SK-N-SH (cell line): ENCODE results near the gene UBC. TPM values are rescaled to one million over a fixed set of nuclear protein-coding genes. Genes with fewer than 3 reads are reported as not detected.
"Not testable (repeated sequence)": the region's sequence is repeated elsewhere in the genome, so short reads cannot be mapped to it uniquely, and the experiment has no call there.

Experiments
- CTCF ChIA-PET: fragments of 300-600, 350-600 bp; formaldehyde crosslinking; extraction: SDS; loops from one replicate; lab custom pipeline; 2021; lab: Yijun Ruan, JAX
- POLR2A ChIA-PET: fragments of 350-600 bp; sonication (Branson Sonifier 250); formaldehyde crosslinking; extraction: SDS; loops from one replicate; lab custom pipeline; 2020; ENCODE audit warnings: antibody characterized with exemption, inconsistent platforms; lab: Yijun Ruan, JAX
- DNase-seq: peaks from one replicate; pipeline ENCODE4 v3.0.0; 2012
- H2AFZ ChIP-seq: fragments of 200-600 bp; sonication (generic); 2 replicates; pipeline ENCODE4 v1.8.1; 2016; ENCODE audit warnings: antibody characterized with exemption, mild to moderate bottlenecking, low read depth
- H3F3A ChIP-seq: fragments of 200-600 bp; sonication (generic); replicated peaks from 2 replicates; pipeline ENCODE3; 2016; ENCODE audit warnings: antibody characterized with exemption, mild to moderate bottlenecking; ENCODE audit not compliant: insufficient read depth
- H3K27ac ChIP-seq, 2 experiments: fragments of 200-500 bp in 1 of 2; fragments of 200-600 bp in 1 of 2; sonication (Bioruptor generic) in 1 of 2; sonication (generic), shearing (Covaris generic) in 1 of 2; 2 replicates each; pipeline versions ENCODE4 v1.5.1 to v1.6.1; 2014 to 2016; ENCODE audit warnings: low read depth in 2 of 2, inconsistent platforms in 1 of 2, low read length in 1 of 2, mild to moderate bottlenecking in 1 of 2, mixed read lengths in 1 of 2
- H3K27me3 ChIP-seq: fragments of 200-600 bp; sonication (generic), shearing (Covaris generic); 2 replicates; pipeline ENCODE4 v1.6.1; 2016; ENCODE audit warnings: mixed run types; ENCODE audit not compliant: insufficient read depth
- H3K36me3 ChIP-seq, 2 experiments: fragments of 200-500 bp in 1 of 2; fragments of 200-600 bp in 1 of 2; sonication (Bioruptor generic) in 1 of 2; sonication (generic) in 1 of 2; replicated peaks in 1 of 2; 2 replicates each; pipeline versions ENCODE3 to v1.5.1; 2014 to 2016; ENCODE audit warnings: low read length in 1 of 2, mild to moderate bottlenecking in 1 of 2; ENCODE audit not compliant: insufficient read depth in 2 of 2, control insufficient read depth in 1 of 2
- H3K4me1 ChIP-seq, 2 experiments: fragments of 200-500 bp in 1 of 2; fragments of 200-600 bp in 1 of 2; sonication (Bioruptor generic) in 1 of 2; sonication (generic), shearing (Covaris generic) in 1 of 2; 2 replicates each; pipeline versions ENCODE4 v1.5.1 to v1.6.1; 2014 to 2016; ENCODE audit warnings: low read depth in 1 of 2, low read length in 1 of 2, mixed run types in 1 of 2; ENCODE audit not compliant: insufficient read depth in 2 of 2, control insufficient read depth in 1 of 2
- H3K4me2 ChIP-seq: fragments of 200-600 bp; sonication (generic), shearing (Covaris generic); 2 replicates; pipeline ENCODE4 v1.6.1; 2017; ENCODE audit warnings: mixed run types
- H3K4me3 ChIP-seq, 2 experiments: fragments of 200-500 bp in 1 of 2; fragments of 200-600 bp in 1 of 2; sonication (Bioruptor generic) in 1 of 2; sonication (generic), shearing (Covaris generic) in 1 of 2; 2 replicates each; pipeline versions ENCODE4 v1.5.1 to v1.8.1; 2014 to 2016; ENCODE audit warnings: low read depth in 2 of 2, inconsistent platforms in 1 of 2, low read length in 1 of 2, mild to moderate bottlenecking in 1 of 2, mixed read lengths in 1 of 2, moderate library complexity in 1 of 2
- H3K79me2 ChIP-seq: fragments of 200-600 bp; sonication (generic); 2 replicates; pipeline ENCODE4 v1.8.1; 2017; ENCODE audit warnings: mild to moderate bottlenecking; ENCODE audit not compliant: insufficient read depth
- H3K9ac ChIP-seq: fragments of 200-600 bp; sonication (generic); 2 replicates; pipeline ENCODE4 v1.6.1; 2017; ENCODE audit warnings: mixed run types
- H3K9me2 ChIP-seq: fragments of 200-600 bp; sonication (generic); 2 replicates; pipeline ENCODE4 v1.6.1; 2017; ENCODE audit warnings: mixed run types
- H3K9me3 ChIP-seq: fragments of 200-600 bp; sonication (generic); 2 replicates; pipeline ENCODE4 v1.6.1; 2017; ENCODE audit warnings: mixed run types, mild to moderate bottlenecking, moderate library complexity
- H4K20me1 ChIP-seq: fragments of 200-600 bp; sonication (generic); 2 replicates; pipeline ENCODE4 v1.6.1; 2017; ENCODE audit warnings: mild to moderate bottlenecking, mixed run types; ENCODE audit not compliant: insufficient read depth
- CHD2 ChIP-seq: fragments of 150-350 bp; IDR thresholded peaks from 2 replicates; pipeline ENCODE4 v1.6.1; 2018; ENCODE audit warnings: low read length; ENCODE audit not compliant: partially characterized antibody
- EZH2phosphoT487 ChIP-seq: fragments of 200-600 bp; sonication (generic); IDR thresholded peaks from 2 replicates; pipeline ENCODE4 v1.6.1; 2017; ENCODE audit warnings: low read depth, mixed run types, mild to moderate bottlenecking, antibody characterized with exemption, moderate library complexity, borderline replicate concordance
- FOXM1 ChIP-seq: IDR thresholded peaks from 2 replicates; pipeline ENCODE4 v1.4.0; 2012; ENCODE audit warnings: low read depth, mild to moderate bottlenecking
- MEF2A ChIP-seq: IDR thresholded peaks from 2 replicates; pipeline ENCODE4 v1.4.0; 2012; ENCODE audit warnings: low read depth, borderline replicate concordance
- MXI1 ChIP-seq: IDR thresholded peaks from 2 replicates; pipeline ENCODE4 v1.6.1; 2012; ENCODE audit warnings: mild to moderate bottlenecking, low read depth, low read length, improper control_type of control experiment
- NRF1 ChIP-seq: IDR thresholded peaks from 2 replicates; pipeline ENCODE4 v1.6.1; 2012; ENCODE audit warnings: low read depth, mild to moderate bottlenecking, low read length
- RAD21 ChIP-seq: IDR thresholded peaks from 2 replicates; pipeline ENCODE4 v1.6.1; 2012; ENCODE audit warnings: mild to moderate bottlenecking, low read length
- TAF1 ChIP-seq: IDR thresholded peaks from 2 replicates; pipeline ENCODE4 v1.6.1; 2012; ENCODE audit warnings: low read depth, mild to moderate bottlenecking, low read length, moderate library complexity, borderline replicate concordance
- TCF12 ChIP-seq: IDR thresholded peaks from 2 replicates; pipeline ENCODE4 v1.4.0; 2012
- TEAD4 ChIP-seq: IDR thresholded peaks from 2 replicates; pipeline ENCODE4 v1.4.0; 2012; ENCODE audit warnings: mild to moderate bottlenecking, borderline replicate concordance; ENCODE audit not compliant: insufficient read depth
- USF2 ChIP-seq: fragments of 150-350 bp; IDR thresholded peaks from 2 replicates; pipeline ENCODE4 v1.6.1; 2017; ENCODE audit warnings: antibody characterized with exemption, low read length, low read depth, borderline replicate concordance
- WGBS: methylation state at CpG from one replicate; pipeline ENCODE4 v1.1.6; 2017; ENCODE audit warnings: low lambda C conversion rate; 5-methylcytosine and 5-hydroxymethylcytosine counted together
- polyA plus RNA-seq, 3 experiments: library from polyadenylated mRNA; depleted of rRNA; stranded (reverse); fragments of >200 nt; gene quantifications; 2 replicates each; pipeline ENCODE4 v1.2.3, GENCODE V29; 2012
- TF ChIP-seq, protein P1 (sequence below): IDR thresholded peaks from 2 replicates; pipeline ENCODE4; 2012
- TF ChIP-seq, protein P2 (sequence below): IDR thresholded peaks from 2 replicates; pipeline ENCODE4 v1.4.0; 2012; ENCODE audit warnings: low read depth, borderline replicate concordance

The UBC gene
- polyA plus RNA-seq, 1 of the 3 experiments (the other 2 are of a cell fraction) = 1,327 TPM

DNA sequence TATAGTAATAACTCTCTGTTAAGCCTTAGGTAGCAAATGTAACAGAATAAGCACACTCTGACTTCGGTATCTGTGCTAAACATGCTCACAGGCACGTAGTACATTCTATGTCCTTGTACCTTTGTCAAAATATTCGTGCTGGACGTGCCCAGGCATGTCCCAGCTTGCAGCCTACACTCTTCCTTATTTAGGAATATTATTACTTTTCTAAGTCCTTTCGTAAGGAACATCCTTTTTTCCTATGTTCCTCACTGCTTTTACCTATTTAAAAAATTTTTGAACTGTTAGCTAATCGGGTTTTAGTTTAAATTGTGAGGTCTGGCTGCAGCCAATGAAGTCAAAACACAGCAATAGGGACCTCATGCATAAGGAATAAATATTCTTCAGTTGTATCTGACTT lies 24.1 kb upstream of the UBC start:
- 2% methylated on average over 6 of the region's 6 CpGs for WGBS
- H3K79me2 ChIP-seq = no peaks in the 10 kb centered on the region
- H3K36me3 ChIP-seq = no peaks in the 10 kb centered on the region
- H4K20me1 ChIP-seq = no peaks in the 10 kb centered on the region
- H3F3A ChIP-seq = peaks cover 48% of the 10 kb centered on the region
- H3K4me1 ChIP-seq = peaks cover 11 to 12% of the 10 kb centered on the region in 2 experiments; a peak in 3 of 4 replicates
- H3K27me3 ChIP-seq = no peaks in the 10 kb centered on the region
- peak overlapping the region; percentile 86 for H2AFZ ChIP-seq
- peak; percentile 55 for TF ChIP-seq TAF1
- TF ChIP-seq EZH2phosphoT487 = no peak
- TF ChIP-seq, all 33 proteins: peak for 1
- H3K9me2 ChIP-seq = no peaks in the 10 kb centered on the region
- peak overlapping the region; percentile 56 to 66 for H3K4me3 ChIP-seq
- H3K27ac ChIP-seq = peak overlapping the region; percentile 95 to 99
- peak overlapping the region; percentile 88 for H3K9ac ChIP-seq
- CTCF ChIA-PET = interaction anchor here (0.9 to 7.4 kb wide), 8 partner anchors 11 to 41 kb away, joined by 3 to 84 read pairs (median 5); no protein-coding TSS in a partner anchor
- no peaks in the 10 kb centered on the region for H3K9me3 ChIP-seq
- DNase-seq = no peak
- POLR2A ChIA-PET = interaction anchor here (0.9 to 3.0 kb wide), 6 partner anchors 17 to 111 kb away, joined by 4 to 17 read pairs (median 8); partner anchors contain the start of gene UBC
- H3K4me2 ChIP-seq = peak overlapping the region; percentile 80

DNA sequence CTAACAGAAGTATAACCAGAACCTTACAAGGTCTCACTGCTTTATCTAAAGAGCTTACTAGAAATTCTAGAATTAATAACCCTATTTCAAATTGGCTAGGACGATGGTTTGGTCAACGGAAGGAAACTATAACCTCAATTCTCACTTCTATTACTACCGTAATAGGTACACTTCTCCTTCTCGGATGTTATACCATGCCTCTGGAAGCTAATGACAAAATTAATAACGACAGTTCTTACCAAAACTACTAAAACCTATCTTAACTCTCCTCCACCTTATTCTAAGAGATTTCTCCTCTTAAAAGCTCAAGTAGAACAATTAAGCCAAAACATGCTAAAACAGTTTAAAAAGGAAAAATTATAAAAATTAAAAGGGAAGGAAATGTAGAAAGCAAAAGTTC lies 23.7 kb upstream of the UBC start:
- Histone ChIP-seq H3K9ac (peak overlapping the region; percentile 88), H2AFZ (peak overlapping the region; percentile 86), H3K4me2 (peak overlapping the region; percentile 80), H3K9me3 (no peaks in the 10 kb centered on the region), H3K79me2 (no peaks in the 10 kb centered on the region), H3F3A (peaks cover 48% of the 10 kb centered on the region), H3K9me2 (no peaks in the 10 kb centered on the region), H3K27ac (peak overlapping the region; percentile 95 to 99), H3K4me3 (peak overlapping the region; percentile 56 to 66; a peak in 3 of 4 replicates), H4K20me1 (no peaks in the 10 kb centered on the region), H3K27me3 (no peaks in the 10 kb centered on the region), H3K36me3 (no peaks in the 10 kb centered on the region), H3K4me1 (peaks cover 11 to 12% of the 10 kb centered on the region in 2 experiments; a peak in 3 of 4 replicates)
- no peak for DNase-seq
- POLR2A ChIA-PET = interaction anchor here (0.9 to 3.0 kb wide), 6 partner anchors 16 to 111 kb away, joined by 4 to 17 read pairs (median 8); partner anchors contain the start of gene UBC
- TF ChIP-seq TAF1 (no peak), FOXM1 (no peak)
- WGBS = 51% methylated on average over 5 of the region's 5 CpGs
- CTCF ChIA-PET = interaction anchor here (0.9 to 7.4 kb wide), 9 partner anchors 10 to 167 kb away, joined by 3 to 84 read pairs (median 4); no protein-coding TSS in a partner anchor

- H3K4me3 ChIP-seq, H3K27ac ChIP-seq, H3K4me2 ChIP-seq, H3K79me2 ChIP-seq, H4K20me1 ChIP-seq, H3K27me3 ChIP-seq, H3K9me3 ChIP-seq, H3K4me1 ChIP-seq, POLR2A ChIA-PET, H3K9ac ChIP-seq, H2AFZ ChIP-seq, DNase-seq, H3K36me3 ChIP-seq, H3K9me2 ChIP-seq, H3F3A ChIP-seq: not testable (repeated sequence)
- CTCF ChIA-PET = interaction anchor here (1.0 to 1.2 kb wide), 3 partner anchors 9 to 19 kb away, joined by 3 to 6 read pairs (median 3); no protein-coding TSS in a partner anchor
- 91% methylated on average over 9 of the region's 9 CpGs for WGBS
These were observed 17.1 kb upstream of the UBC start for GRCh38 chr12:124931528-124931927.

DNA sequence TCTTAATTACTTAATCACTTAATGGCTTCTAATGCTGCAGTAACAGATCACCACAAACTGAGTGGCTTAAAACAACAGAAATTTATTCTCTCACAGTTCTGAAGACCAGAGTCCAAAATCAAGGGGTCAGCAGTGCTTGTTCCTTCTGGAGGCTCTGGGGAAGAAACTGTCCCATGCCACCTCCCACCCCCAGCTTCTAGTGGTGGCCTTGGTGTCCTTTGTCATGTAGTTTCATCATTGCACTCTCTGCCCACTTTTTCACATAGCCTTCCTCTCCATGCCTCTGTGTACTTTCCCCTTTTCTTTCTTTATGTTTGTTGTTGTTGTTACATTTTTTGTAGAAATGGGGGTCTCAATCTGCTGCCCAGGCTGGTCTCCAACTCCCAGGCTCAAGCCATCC lies 16.1 kb upstream of the UBC start:
- POLR2A ChIA-PET = no interaction called here
- Histone ChIP-seq H3K4me3 (no peak overlapping the region), H2AFZ (no peak overlapping the region), H3K9me2 (no peaks in the 10 kb centered on the region), H3K79me2 (no peaks in the 10 kb centered on the region), H3K36me3 (no peaks in the 10 kb centered on the region), H3K4me2 (no peak overlapping the region), H3K27me3 (no peaks in the 10 kb centered on the region), H3K27ac (no peak overlapping the region), H3K4me1 (peaks cover 0 to 6% of the 10 kb centered on the region in 2 experiments; a peak in 1 of 4 replicates), H3K9ac (no peak overlapping the region), H3K9me3 (no peaks in the 10 kb centered on the region), H3F3A (peaks cover 3% of the 10 kb centered on the region), H4K20me1 (no peaks in the 10 kb centered on the region)
- CTCF ChIA-PET = interaction anchor here (1.2 kb wide), 1 partner anchor 10 kb away, joined by 4 read pairs; no protein-coding TSS in a partner anchor
- no peak for DNase-seq
- TF ChIP-seq MXI1 (no peak), CHD2 (no peak), TCF12 (no peak), MEF2A (no peak), USF2 (no peak), TEAD4 (no peak), RAD21 (no peak), NRF1 (no peak)
- TF ChIP-seq, protein P1, sequence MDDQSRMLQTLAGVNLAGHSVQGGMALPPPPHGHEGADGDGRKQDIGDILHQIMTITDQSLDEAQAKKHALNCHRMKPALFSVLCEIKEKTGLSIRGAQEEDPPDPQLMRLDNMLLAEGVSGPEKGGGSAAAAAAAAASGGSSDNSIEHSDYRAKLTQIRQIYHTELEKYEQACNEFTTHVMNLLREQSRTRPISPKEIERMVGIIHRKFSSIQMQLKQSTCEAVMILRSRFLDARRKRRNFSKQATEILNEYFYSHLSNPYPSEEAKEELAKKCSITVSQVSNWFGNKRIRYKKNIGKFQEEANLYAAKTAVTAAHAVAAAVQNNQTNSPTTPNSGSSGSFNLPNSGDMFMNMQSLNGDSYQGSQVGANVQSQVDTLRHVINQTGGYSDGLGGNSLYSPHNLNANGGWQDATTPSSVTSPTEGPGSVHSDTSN = no peak
- TF ChIP-seq, protein P2, sequence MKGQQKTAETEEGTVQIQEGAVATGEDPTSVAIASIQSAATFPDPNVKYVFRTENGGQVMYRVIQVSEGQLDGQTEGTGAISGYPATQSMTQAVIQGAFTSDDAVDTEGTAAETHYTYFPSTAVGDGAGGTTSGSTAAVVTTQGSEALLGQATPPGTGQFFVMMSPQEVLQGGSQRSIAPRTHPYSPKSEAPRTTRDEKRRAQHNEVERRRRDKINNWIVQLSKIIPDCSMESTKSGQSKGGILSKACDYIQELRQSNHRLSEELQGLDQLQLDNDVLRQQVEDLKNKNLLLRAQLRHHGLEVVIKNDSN = no peak
